ENCODE results near the gene PPP3R1. TPM values are rescaled to one million over a fixed set of nuclear protein-coding genes. Genes with fewer than 3 reads are reported as not detected.

Gene PPP3R1
- polyA plus RNA-seq, 1 donor, result 43.9 TPM

DNA sequence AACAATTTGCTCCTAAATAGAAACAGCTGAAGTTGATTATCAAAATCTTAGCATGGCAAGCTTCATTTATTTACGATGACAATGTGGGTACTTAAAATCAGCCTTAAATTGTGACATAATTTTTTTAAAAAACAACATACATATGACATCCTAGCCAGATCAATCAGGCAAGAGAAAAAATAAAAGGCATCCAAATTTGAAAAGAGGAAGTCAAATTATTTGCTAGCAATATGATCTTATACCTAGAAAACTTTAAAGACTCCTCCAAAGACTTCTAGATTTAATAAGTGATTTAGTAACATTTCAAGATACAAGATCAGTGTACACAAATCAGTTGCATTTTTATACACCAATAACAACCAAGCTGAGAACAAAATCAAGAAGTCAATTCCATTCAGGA, 14.3 kb upstream of the PPP3R1 start:
- Histone ChIP-seq H3K4me1 (ENCODE audit: control insufficient read depth, insufficient read depth, low read length) (no peaks in the 10 kb centered on the region), H3K9me3 (ENCODE audit: control insufficient read depth, low read depth, low read length) (no peaks in the 10 kb centered on the region), H3K27ac (ENCODE audit: low read length) (no peak overlapping the region), H3K36me3 (ENCODE audit: control insufficient read depth, insufficient read depth, low read length) (no peaks in the 10 kb centered on the region), H3K4me3 (ENCODE audit: low read length) (no peak overlapping the region), H3K27me3 (ENCODE audit: control insufficient read depth, insufficient read depth, low read length) (no peaks in the 10 kb centered on the region)
- no peak for DNase-seq
- WGBS (ENCODE audit: insufficient coverage, low lambda C conversion rate), result 100% methylated on average over 1 of the region's 1 CpG

DNA sequence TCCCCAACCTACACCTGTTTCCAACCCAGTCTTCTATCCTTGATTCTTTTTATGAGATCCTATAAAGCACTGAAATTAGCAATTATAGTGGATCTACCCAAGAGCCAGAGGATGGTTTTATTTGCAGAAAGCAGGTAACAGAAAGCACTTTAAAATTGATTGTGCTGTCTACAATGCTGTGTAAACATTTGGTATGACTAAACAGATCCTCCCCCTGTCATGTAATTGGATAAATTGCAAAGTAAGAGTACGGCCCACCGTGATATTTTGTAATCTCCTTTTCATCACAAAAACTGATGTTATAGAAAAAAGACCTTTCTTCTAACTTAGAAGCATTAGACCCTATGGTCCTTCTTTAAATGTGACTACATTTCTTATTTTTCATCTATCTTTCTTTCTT, 11.3 kb upstream of the PPP3R1 start:
- no peaks in the 10 kb centered on the region for H3K27me3 ChIP-seq (ENCODE audit: control insufficient read depth, insufficient read depth, low read length)
- no peak overlapping the region for H3K27ac ChIP-seq (ENCODE audit: low read length)
- H3K4me1 ChIP-seq (ENCODE audit: control insufficient read depth, insufficient read depth, low read length), result no peaks in the 10 kb centered on the region
- no peak overlapping the region for H3K4me3 ChIP-seq (ENCODE audit: low read length)
- DNase-seq, result no peak
- H3K9me3 ChIP-seq (ENCODE audit: control insufficient read depth, low read depth, low read length), result no peaks in the 10 kb centered on the region
- no CpG with 5 or more reads among the region's 2 CpGs for WGBS (ENCODE audit: insufficient coverage, low lambda C conversion rate)
- no peaks in the 10 kb centered on the region for H3K36me3 ChIP-seq (ENCODE audit: control insufficient read depth, insufficient read depth, low read length)

DNA sequence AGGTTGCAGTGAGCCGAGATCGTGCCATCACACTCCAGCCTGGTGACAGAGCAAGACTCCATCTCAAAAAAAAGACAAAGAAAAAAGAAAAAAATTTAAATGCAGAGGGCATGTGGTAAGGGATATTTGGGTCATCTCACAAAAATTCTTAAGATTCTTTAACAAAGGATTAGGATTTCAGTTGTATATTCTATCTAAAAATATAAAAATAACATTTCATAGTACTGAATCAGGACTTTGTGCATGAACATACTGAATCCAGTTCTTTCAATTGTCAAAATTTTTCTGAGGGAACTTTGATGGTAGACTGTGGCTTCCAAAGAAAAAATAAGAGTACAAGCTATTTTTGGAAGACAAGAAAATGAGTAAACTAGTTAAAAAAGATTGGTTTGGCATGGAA, 6.5 kb upstream of the PPP3R1 start:
- no peak for DNase-seq

DNA sequence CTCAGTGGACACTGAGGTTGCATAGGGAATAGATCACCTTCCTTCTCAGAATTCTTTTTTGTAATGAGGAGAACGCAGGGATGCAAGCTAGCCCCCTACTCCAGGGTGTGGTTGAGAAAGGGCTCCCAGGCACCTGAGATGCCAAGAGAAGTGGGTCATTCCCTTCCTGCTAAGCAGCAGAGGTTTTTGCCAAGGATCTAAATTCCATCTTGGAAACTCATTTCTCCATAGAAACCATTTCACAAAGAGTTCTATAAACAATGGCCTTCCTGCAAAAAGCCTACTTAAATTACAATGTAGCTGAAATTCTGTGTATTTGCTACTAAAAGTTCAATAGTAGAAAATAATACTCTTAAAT, 3.7 kb upstream of the PPP3R1 start:
- no peak for DNase-seq
- no peaks in the 10 kb centered on the region for H3K4me1 ChIP-seq (ENCODE audit: control insufficient read depth, insufficient read depth, low read length)
- no CpG with 5 or more reads among the region's 1 CpG for WGBS (ENCODE audit: insufficient coverage, low lambda C conversion rate)
- no peaks in the 10 kb centered on the region for H3K36me3 ChIP-seq (ENCODE audit: control insufficient read depth, insufficient read depth, low read length)
- no peak overlapping the region for H3K27ac ChIP-seq (ENCODE audit: low read length)
- H3K27me3 ChIP-seq (ENCODE audit: control insufficient read depth, insufficient read depth, low read length), result no peaks in the 10 kb centered on the region
- no peaks in the 10 kb centered on the region for H3K9me3 ChIP-seq (ENCODE audit: control insufficient read depth, low read depth, low read length)
- no peak overlapping the region for H3K4me3 ChIP-seq (ENCODE audit: low read length)

More for the DNA sequence above, 6.5 kb upstream of the PPP3R1 start:
- WGBS (ENCODE audit: insufficient coverage, low lambda C conversion rate), result 90% methylated on average over 2 of the region's 2 CpGs
- Histone ChIP-seq H3K4me1 (ENCODE audit: control insufficient read depth, insufficient read depth, low read length) (no peaks in the 10 kb centered on the region), H3K27me3 (ENCODE audit: control insufficient read depth, insufficient read depth, low read length) (no peaks in the 10 kb centered on the region), H3K4me3 (ENCODE audit: low read length) (no peak overlapping the region), H3K36me3 (ENCODE audit: control insufficient read depth, insufficient read depth, low read length) (no peaks in the 10 kb centered on the region), H3K9me3 (ENCODE audit: control insufficient read depth, low read depth, low read length) (no peaks in the 10 kb centered on the region), H3K27ac (ENCODE audit: low read length) (no peak overlapping the region)

DNA sequence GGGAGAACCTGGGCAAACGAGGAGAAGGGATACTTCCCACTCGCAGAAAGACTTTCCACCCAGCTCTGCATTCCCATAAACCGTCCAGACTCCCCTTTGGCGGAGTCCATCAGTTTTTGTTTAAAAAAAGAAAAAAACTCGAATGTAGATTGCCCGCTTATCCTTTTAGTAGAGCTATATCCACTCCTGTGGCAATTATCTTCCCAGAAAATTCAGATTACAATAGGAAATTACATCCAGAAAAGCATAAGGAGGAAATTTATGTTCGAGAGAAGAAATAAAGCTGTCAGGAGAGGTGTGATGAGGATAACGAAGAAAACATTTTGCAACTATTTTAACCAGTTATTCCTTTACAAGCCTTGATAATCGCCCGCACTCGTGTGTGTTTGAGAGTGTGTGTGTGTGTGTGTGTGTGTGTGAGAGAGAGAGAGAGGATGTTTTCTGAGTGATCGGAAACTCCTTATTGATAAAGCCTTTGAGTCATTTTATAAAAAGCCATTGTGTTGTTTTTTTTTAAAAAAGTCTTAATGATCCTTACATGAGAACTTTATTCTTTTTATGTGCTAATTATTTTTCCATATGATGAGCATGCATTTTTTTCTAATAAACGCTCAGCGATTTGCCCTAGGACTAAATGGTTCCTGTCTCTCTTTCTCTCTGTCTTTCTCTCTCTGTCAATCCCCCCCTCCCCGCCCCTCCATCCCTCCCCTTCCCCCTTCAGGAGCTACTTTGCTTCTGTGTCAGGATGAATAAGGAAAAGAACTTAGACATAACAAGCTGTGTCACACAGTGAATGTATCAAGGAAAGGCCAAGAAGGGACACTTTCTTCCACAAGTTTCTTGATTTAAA, 1.1 kb upstream of the PPP3R1 start:
- H3K27me3 ChIP-seq (ENCODE audit: control insufficient read depth, insufficient read depth, low read length), result no peaks in the 10 kb centered on the region
- H3K27ac ChIP-seq (ENCODE audit: low read length), result peak overlapping the region; percentile 100
- 0% methylated on average over 2 of the region's 15 CpGs for WGBS (ENCODE audit: insufficient coverage, low lambda C conversion rate)
- H3K4me1 ChIP-seq (ENCODE audit: control insufficient read depth, insufficient read depth, low read length), result peaks cover 11% of the 10 kb centered on the region
- DNase-seq, result peak in 1 of 2 donors; percentile 72
- H3K36me3 ChIP-seq (ENCODE audit: control insufficient read depth, insufficient read depth, low read length), result no peaks in the 10 kb centered on the region
- H3K4me3 ChIP-seq (ENCODE audit: low read length), result peak overlapping the region; percentile 99
- no peaks in the 10 kb centered on the region for H3K9me3 ChIP-seq (ENCODE audit: control insufficient read depth, low read depth, low read length)

DNA sequence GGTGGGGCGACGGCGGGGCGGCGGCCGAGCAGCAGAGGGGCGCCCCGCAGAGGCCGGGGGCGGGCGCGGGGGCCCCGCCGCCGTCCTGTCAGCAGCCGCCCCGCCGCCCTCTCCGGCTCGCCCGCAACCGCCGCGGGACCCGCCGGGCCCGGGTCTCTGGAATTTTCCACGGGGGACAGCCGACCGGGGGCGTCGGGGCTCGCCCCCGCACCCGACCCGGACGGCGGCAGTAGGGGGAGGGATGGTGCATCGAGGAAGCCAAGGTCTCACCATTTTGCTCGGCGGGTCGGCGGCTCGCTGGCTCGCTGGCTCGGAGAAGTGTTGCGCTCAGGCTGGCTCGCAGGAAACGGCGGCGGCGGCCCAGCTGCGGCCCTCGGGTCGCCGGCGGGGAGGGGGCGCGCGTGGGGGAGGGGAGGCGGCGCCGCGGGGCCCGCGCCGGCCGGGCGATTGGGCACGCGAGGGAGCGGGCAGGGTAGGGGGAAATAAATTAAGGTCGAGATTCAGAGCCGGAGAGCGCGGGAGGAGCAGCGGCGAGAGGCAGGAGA, 405 bp downstream of the PPP3R1 start:
- Histone ChIP-seq H3K4me1 (ENCODE audit: control insufficient read depth, insufficient read depth, low read length) (peaks cover 11% of the 10 kb centered on the region), H3K4me3 (ENCODE audit: low read length) (peak overlapping the region; percentile 73), H3K27me3 (ENCODE audit: control insufficient read depth, insufficient read depth, low read length) (no peaks in the 10 kb centered on the region), H3K9me3 (ENCODE audit: control insufficient read depth, low read depth, low read length) (no peaks in the 10 kb centered on the region), H3K27ac (ENCODE audit: low read length) (peak overlapping the region; percentile 93), H3K36me3 (ENCODE audit: control insufficient read depth, insufficient read depth, low read length) (no peaks in the 10 kb centered on the region)
- DNase-seq, result peak in 1 of 2 donors; percentile 55
- WGBS (ENCODE audit: insufficient coverage, low lambda C conversion rate), result no CpG with 5 or more reads among the region's 78 CpGs

DNA sequence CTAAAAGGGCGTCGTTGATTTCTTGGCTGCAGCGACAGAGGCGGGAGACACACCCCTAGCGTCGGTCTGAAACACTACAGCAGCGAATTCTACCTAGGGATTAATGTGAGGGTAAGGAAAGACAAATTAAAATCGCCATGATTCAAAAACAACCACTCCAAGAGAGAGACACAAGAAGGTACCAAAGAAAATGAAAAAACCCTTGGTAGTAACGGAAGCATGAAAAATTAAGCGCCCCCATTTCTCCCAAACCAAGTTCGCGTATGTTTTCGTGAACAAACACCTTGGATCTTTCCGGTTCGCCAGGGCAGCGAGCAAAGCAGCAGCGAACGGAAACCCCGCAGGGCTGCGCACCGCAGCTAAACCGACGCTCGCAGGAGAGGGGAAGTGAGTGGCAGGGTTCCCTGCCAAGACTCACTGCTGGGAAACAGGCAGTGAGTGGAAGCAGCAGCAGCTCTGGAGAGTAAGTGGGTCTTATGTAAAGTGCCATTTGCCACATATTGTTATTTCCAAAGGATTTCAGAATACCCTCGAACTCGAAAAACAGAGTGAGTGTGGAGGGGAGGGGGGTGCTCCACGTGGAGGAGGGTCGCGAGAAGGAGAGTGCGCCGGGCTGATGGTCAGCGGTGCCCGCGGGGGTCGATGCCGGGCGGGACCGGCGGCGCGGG, 1.0 kb downstream of the PPP3R1 start:
- H3K4me1 ChIP-seq (ENCODE audit: control insufficient read depth, insufficient read depth, low read length), result peaks cover 11% of the 10 kb centered on the region
- H3K36me3 ChIP-seq (ENCODE audit: control insufficient read depth, insufficient read depth, low read length), result no peaks in the 10 kb centered on the region
- H3K27me3 ChIP-seq (ENCODE audit: control insufficient read depth, insufficient read depth, low read length), result no peaks in the 10 kb centered on the region
- H3K9me3 ChIP-seq (ENCODE audit: control insufficient read depth, low read depth, low read length), result no peaks in the 10 kb centered on the region
- WGBS (ENCODE audit: insufficient coverage, low lambda C conversion rate), result 8% methylated on average over 5 of the region's 41 CpGs
- H3K27ac ChIP-seq (ENCODE audit: low read length), result peak overlapping the region; percentile 93
- H3K4me3 ChIP-seq (ENCODE audit: low read length), result peak overlapping the region; percentile 73
- DNase-seq, result peak; percentile 84 to 90

DNA sequence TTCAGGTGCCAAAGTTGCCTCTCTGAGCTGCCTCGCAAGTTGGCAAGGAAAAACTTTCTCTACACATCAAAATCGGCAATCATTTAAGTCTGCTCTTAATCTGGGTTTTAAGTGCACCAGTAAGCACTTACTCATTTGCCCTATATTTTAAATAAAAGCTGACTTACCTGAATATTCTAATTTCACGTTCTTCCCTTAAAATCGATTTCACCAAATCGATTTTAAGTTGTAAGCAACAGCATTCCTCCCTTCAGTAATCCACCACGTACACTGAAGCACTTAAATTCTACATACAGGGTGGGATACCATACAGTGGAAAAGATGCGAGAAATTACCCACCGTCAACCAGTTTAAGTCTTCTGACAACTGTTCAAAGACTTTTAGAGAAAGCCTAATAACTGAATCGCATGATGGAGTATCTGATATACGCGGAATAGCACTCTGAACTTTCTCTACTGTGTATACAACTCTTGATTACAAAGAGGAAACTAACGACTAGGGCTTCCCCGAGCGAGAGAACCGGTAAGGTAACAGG, 1.6 kb downstream of the PPP3R1 start:
- Histone ChIP-seq H3K4me3 (ENCODE audit: low read length) (peak overlapping the region; percentile 73), H3K27ac (ENCODE audit: low read length) (peak overlapping the region; percentile 93), H3K4me1 (ENCODE audit: control insufficient read depth, insufficient read depth, low read length) (peaks cover 11% of the 10 kb centered on the region), H3K36me3 (ENCODE audit: control insufficient read depth, insufficient read depth, low read length) (no peaks in the 10 kb centered on the region), H3K9me3 (ENCODE audit: control insufficient read depth, low read depth, low read length) (no peaks in the 10 kb centered on the region), H3K27me3 (ENCODE audit: control insufficient read depth, insufficient read depth, low read length) (no peaks in the 10 kb centered on the region)
- 34% methylated on average over 2 of the region's 15 CpGs for WGBS (ENCODE audit: insufficient coverage, low lambda C conversion rate)
- no peak for DNase-seq

DNA sequence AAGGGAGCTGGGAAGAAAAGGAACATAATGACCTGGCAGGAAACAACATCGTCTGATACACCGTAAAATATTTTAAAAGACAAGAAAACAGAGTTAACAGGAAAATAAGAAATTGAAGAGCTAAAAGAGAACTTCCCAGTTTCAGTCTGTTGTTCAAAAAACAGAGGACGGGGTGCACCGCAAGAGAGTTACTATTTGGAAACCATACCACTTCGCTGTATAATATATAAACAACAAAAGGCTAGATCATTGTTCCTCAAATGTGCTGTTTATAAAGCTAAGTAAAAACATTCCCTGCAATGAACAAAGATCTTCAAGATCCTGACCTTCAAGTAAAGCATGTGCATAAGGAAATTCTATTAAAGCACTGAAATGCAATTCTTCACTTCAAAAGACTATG, 2.1 kb downstream of the PPP3R1 start:
- WGBS (ENCODE audit: insufficient coverage, low lambda C conversion rate), result 44% methylated on average over 2 of the region's 5 CpGs
- DNase-seq, result no peak
- Histone ChIP-seq H3K36me3 (ENCODE audit: control insufficient read depth, insufficient read depth, low read length) (no peaks in the 10 kb centered on the region), H3K27me3 (ENCODE audit: control insufficient read depth, insufficient read depth, low read length) (no peaks in the 10 kb centered on the region), H3K4me1 (ENCODE audit: control insufficient read depth, insufficient read depth, low read length) (peaks cover 11% of the 10 kb centered on the region), H3K4me3 (ENCODE audit: low read length) (peak overlapping the region; percentile 73), H3K9me3 (ENCODE audit: control insufficient read depth, low read depth, low read length) (no peaks in the 10 kb centered on the region), H3K27ac (ENCODE audit: low read length) (peak overlapping the region; percentile 93)

DNA sequence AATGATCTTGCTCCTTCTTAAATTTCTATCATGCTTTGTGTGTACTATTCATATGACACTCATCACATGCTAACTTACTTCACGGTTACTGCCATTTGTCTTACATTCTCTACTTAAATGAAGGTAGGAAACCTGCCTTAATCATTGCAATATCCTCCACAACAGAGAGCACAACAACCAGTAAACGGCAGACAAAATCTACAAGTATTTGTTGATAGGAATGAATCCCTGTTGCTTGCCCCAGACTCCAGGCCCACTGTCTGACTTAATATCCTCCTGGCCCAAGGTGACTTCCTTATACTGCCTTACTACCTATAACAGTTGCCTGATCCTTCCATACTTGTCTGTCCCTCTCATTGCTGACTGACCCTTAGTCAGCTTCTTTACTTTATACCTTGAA, 3.5 kb downstream of the PPP3R1 start:
- H3K27ac ChIP-seq (ENCODE audit: low read length), result no peak overlapping the region
- 80% methylated on average over 1 of the region's 2 CpGs for WGBS (ENCODE audit: insufficient coverage, low lambda C conversion rate)

More for the DNA sequence above, 3.5 kb downstream of the PPP3R1 start:
- no peaks in the 10 kb centered on the region for H3K9me3 ChIP-seq (ENCODE audit: control insufficient read depth, low read depth, low read length)
- H3K36me3 ChIP-seq (ENCODE audit: control insufficient read depth, insufficient read depth, low read length), result peaks cover 3% of the 10 kb centered on the region
- no peak overlapping the region for H3K4me3 ChIP-seq (ENCODE audit: low read length)
- H3K27me3 ChIP-seq (ENCODE audit: control insufficient read depth, insufficient read depth, low read length), result no peaks in the 10 kb centered on the region
- H3K4me1 ChIP-seq (ENCODE audit: control insufficient read depth, insufficient read depth, low read length), result peaks cover 11% of the 10 kb centered on the region
- DNase-seq, result no peak

Data from large intestine (tissue), 3 donors.